Keratinocyte (primary cell): ENCODE results near the gene SLAMF8.

Source experiments
- EZH2 ChIP-seq: IDR thresholded peaks from one replicate; pipeline ENCODE4 v1.6.1; 2012; ENCODE audit warnings: inconsistent platforms, mild to moderate bottlenecking, low read length, moderate library complexity
- TF ChIP-seq, protein P1 (sequence below), 3 experiments: IDR thresholded peaks in 1 of 3; conservative IDR thresholded peaks in 1 of 3; optimal IDR thresholded peaks in 1 of 3; 2 replicates in 2 of 3; 3 replicates in 1 of 3; pipeline versions ENCODE3 to v1.5.1; 2011; ENCODE audit warnings: low read length in 3 of 3, mild to moderate bottlenecking in 3 of 3, moderate library complexity in 2 of 3, control low read depth in 1 of 3, inconsistent platforms in 1 of 3; ENCODE audit not compliant: insufficient read depth in 2 of 3; ENCODE audit errors: extremely low read depth in 1 of 3

DNA sequence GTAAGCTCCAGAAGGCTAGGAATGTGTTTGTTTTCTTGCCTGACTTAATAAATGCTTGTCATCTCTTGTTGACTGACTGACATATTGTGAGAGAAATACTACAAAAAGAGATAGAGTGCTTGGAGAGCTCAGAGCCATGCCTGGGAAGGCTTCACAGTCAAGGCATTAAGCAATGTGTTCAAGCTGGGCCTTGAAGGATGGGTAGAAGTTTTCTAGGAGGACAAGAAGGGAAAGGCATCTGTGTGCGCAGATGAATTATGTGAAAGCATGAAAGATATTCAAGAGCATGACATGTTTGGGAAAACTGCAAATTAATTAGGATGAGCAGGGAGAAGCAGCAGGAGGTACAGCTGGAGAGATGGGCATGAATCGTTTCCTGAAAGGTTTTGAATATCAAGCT is 5.6 kb downstream of the SLAMF8 start:
- TF ChIP-seq, protein P1, sequence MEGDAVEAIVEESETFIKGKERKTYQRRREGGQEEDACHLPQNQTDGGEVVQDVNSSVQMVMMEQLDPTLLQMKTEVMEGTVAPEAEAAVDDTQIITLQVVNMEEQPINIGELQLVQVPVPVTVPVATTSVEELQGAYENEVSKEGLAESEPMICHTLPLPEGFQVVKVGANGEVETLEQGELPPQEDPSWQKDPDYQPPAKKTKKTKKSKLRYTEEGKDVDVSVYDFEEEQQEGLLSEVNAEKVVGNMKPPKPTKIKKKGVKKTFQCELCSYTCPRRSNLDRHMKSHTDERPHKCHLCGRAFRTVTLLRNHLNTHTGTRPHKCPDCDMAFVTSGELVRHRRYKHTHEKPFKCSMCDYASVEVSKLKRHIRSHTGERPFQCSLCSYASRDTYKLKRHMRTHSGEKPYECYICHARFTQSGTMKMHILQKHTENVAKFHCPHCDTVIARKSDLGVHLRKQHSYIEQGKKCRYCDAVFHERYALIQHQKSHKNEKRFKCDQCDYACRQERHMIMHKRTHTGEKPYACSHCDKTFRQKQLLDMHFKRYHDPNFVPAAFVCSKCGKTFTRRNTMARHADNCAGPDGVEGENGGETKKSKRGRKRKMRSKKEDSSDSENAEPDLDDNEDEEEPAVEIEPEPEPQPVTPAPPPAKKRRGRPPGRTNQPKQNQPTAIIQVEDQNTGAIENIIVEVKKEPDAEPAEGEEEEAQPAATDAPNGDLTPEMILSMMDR (optimal IDR thresholded peaks at IDR 0.05 in 1 of 3, IDR thresholded peaks at IDR 0.05 in 1 of 3, conservative IDR thresholded peaks at IDR 0.05 in 1 of 3; ENCODE audit: extremely low read depth in 1 of 3, insufficient read depth in 2 of 3, low read length in 3 of 3): no peak
- no peak for TF ChIP-seq EZH2
